ENCODE measurements around the gene ATP6V0A4.

Gene ATP6V0A4

DNA sequence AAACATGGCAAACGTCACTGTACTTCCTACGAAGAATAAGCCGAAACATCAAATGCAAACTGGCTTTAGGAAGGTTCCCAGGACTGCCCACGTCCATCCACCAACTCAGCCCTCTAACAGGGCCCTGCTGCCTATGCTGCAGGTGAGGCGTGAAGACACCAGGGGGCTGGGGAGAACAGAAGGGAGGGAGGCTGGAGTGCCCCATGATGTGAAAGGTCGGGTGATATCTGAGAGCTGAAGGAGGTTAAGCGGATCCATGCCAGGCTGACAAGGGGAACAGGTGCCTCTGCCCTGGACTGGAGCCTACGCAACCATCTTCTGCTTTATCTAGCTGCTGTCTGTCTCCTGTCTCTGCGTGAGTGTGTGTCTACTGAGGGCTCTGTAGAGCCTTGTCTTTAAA, 40.2 kb upstream of the ATP6V0A4 start:
- H3K4me2 ChIP-seq, result no peak overlapping the region
- TF ChIP-seq, protein P1, sequence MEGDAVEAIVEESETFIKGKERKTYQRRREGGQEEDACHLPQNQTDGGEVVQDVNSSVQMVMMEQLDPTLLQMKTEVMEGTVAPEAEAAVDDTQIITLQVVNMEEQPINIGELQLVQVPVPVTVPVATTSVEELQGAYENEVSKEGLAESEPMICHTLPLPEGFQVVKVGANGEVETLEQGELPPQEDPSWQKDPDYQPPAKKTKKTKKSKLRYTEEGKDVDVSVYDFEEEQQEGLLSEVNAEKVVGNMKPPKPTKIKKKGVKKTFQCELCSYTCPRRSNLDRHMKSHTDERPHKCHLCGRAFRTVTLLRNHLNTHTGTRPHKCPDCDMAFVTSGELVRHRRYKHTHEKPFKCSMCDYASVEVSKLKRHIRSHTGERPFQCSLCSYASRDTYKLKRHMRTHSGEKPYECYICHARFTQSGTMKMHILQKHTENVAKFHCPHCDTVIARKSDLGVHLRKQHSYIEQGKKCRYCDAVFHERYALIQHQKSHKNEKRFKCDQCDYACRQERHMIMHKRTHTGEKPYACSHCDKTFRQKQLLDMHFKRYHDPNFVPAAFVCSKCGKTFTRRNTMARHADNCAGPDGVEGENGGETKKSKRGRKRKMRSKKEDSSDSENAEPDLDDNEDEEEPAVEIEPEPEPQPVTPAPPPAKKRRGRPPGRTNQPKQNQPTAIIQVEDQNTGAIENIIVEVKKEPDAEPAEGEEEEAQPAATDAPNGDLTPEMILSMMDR (conservative IDR thresholded peaks at IDR 0.05; ENCODE audit: low read depth, low read length), result no peak
- H3K79me2 ChIP-seq (ENCODE audit: insufficient read depth, low read depth), result no peaks in the 10 kb centered on the region

DNA sequence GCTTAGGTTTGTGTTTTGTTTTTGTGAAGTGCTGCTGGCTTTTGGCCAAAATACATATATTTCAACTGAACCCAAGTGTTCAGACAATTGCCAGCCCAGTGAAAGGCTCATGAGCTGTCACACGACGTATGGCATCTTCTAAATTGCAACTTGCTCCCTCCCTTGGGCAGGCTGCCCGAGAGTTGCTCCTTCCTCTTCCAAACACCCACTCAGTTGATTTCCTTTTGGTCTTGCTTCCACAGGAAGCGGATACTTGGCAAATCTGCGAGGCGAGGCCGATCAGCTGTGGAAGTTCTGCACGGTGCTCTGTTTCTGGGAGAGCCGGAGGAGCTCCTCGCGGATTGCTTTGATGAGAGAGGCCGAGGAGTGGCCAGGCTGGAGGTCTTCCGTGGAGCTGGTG, 39.6 kb upstream of the ATP6V0A4 start:
- Histone ChIP-seq H3K4me2 (no peak overlapping the region), H3K27me3 (ENCODE audit: insufficient read depth, low read depth) (no peaks in the 10 kb centered on the region), H3K4me1 (ENCODE audit: low read depth, poor library complexity, severe bottlenecking) (no peaks in the 10 kb centered on the region), H2AFZ (ENCODE audit: low read depth) (no peak overlapping the region), H3K4me3 (IDR thresholded peaks at IDR 0.05; ENCODE audit: insufficient read depth, low read depth, low read length) (no peak overlapping the region), H3K79me2 (ENCODE audit: insufficient read depth, low read depth) (no peaks in the 10 kb centered on the region), H3K27ac (no peak overlapping the region), H3K36me3 (ENCODE audit: insufficient read depth) (no peaks in the 10 kb centered on the region), H3K9ac (no peak overlapping the region), H4K20me1 (ENCODE audit: insufficient read depth) (no peaks in the 10 kb centered on the region)
- TF ChIP-seq, protein P1 (conservative IDR thresholded peaks at IDR 0.05; ENCODE audit: low read depth, low read length), result no peak

More for the DNA sequence above, 40.2 kb upstream of the ATP6V0A4 start:
- Histone ChIP-seq H3K36me3 (ENCODE audit: insufficient read depth) (no peaks in the 10 kb centered on the region), H2AFZ (ENCODE audit: low read depth) (no peak overlapping the region), H3K4me3 (IDR thresholded peaks at IDR 0.05; ENCODE audit: insufficient read depth, low read depth, low read length) (no peak overlapping the region), H3K27me3 (ENCODE audit: insufficient read depth, low read depth) (no peaks in the 10 kb centered on the region), H3K9ac (no peak overlapping the region), H3K4me1 (ENCODE audit: low read depth, poor library complexity, severe bottlenecking) (no peaks in the 10 kb centered on the region), H4K20me1 (ENCODE audit: insufficient read depth) (no peaks in the 10 kb centered on the region), H3K27ac (no peak overlapping the region)

DNA sequence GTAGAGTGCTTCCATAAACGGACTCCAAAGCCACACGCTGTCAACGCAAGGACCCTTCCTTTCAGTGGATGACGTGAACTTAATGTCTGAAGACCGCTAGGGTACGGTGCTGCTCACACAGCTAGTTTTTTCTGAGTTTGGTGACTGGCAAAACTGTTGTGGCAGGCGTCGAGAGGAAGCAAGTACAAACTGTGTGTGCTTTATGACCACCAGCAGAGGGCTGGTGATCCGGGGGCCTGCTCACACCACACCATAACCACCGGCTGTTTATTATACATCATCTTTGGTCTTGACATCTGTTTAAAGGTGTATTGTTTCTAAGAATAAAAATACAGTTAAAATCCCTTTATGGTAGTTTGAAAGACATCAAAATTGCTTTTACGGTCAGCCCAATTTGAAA, 37.1 kb upstream of the ATP6V0A4 start:
- no peaks in the 10 kb centered on the region for H3K79me2 ChIP-seq (ENCODE audit: insufficient read depth, low read depth)
- no peaks in the 10 kb centered on the region for H4K20me1 ChIP-seq (ENCODE audit: insufficient read depth)
- no peaks in the 10 kb centered on the region for H3K4me1 ChIP-seq (ENCODE audit: low read depth, poor library complexity, severe bottlenecking)
- H3K27ac ChIP-seq, result no peak overlapping the region
- no peak overlapping the region for H3K4me3 ChIP-seq (IDR thresholded peaks at IDR 0.05; ENCODE audit: insufficient read depth, low read depth, low read length)
- H3K9ac ChIP-seq, result no peak overlapping the region
- TF ChIP-seq, protein P1 (conservative IDR thresholded peaks at IDR 0.05; ENCODE audit: low read depth, low read length), result no peak
- no peaks in the 10 kb centered on the region for H3K36me3 ChIP-seq (ENCODE audit: insufficient read depth)
- no peaks in the 10 kb centered on the region for H3K27me3 ChIP-seq (ENCODE audit: insufficient read depth, low read depth)
- no peak overlapping the region for H2AFZ ChIP-seq (ENCODE audit: low read depth)
- H3K4me2 ChIP-seq, result no peak overlapping the region

DNA sequence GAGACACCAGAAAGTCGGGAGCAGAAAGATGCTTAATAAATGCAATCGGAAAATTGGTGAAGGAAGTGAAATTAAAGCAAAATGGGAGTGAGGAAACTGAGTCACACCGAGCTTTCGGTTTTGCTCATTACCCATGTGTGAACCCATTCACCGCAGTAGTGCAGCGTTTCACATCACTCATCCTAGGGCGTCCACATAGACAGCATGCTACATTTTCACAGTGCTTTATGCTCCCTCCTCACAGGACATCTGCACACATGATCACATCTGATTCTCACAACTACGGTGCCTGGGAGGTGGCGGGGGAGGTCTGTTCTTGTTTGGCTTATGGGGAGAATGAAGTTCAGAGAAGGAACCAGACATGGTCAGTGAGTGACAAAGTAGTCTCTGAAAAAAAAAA, 36.6 kb upstream of the ATP6V0A4 start:
- Histone ChIP-seq H4K20me1 (ENCODE audit: insufficient read depth) (no peaks in the 10 kb centered on the region), H3K27ac (no peak overlapping the region), H3K4me1 (ENCODE audit: low read depth, poor library complexity, severe bottlenecking) (no peaks in the 10 kb centered on the region), H3K9ac (no peak overlapping the region), H3K4me2 (no peak overlapping the region), H3K27me3 (ENCODE audit: insufficient read depth, low read depth) (no peaks in the 10 kb centered on the region), H3K4me3 (IDR thresholded peaks at IDR 0.05; ENCODE audit: insufficient read depth, low read depth, low read length) (no peak overlapping the region), H2AFZ (ENCODE audit: low read depth) (no peak overlapping the region), H3K36me3 (ENCODE audit: insufficient read depth) (no peaks in the 10 kb centered on the region), H3K79me2 (ENCODE audit: insufficient read depth, low read depth) (no peaks in the 10 kb centered on the region)
- TF ChIP-seq, protein P1 (conservative IDR thresholded peaks at IDR 0.05; ENCODE audit: low read depth, low read length), result no peak
